Neural progenitor cell (in vitro differentiated cells): ENCODE measurements around the gene CHRM3. TPM values are rescaled to one million over a fixed set of nuclear protein-coding genes. Genes with fewer than 3 reads are reported as not detected.

ENCODE experiments used
- DNase-seq: peaks from one replicate; pipeline ENCODE4 v3.0.0-alpha.2; 2016; ENCODE audit warnings: low spot score
- H2AFZ ChIP-seq: fragments of 200-600 bp; sonication (generic); replicated peaks from 2 replicates; pipeline ENCODE4 v1.6.1; 2016; ENCODE audit warnings: antibody characterized with exemption
- H3F3A ChIP-seq: fragments of 200-600 bp; sonication (generic); 2 replicates; pipeline ENCODE4 v1.6.1; 2016; ENCODE audit warnings: antibody characterized with exemption, low read depth
- H3K27ac ChIP-seq: fragments of 200-600 bp; sonication (generic); 2 replicates; pipeline ENCODE4 v1.5.1; 2016; ENCODE audit warnings: mild to moderate bottlenecking
- H3K27me3 ChIP-seq: fragments of 200-600 bp; sonication (generic); 2 replicates; pipeline ENCODE4 v1.6.1; 2016; ENCODE audit warnings: mild to moderate bottlenecking, moderate library complexity
- H3K36me3 ChIP-seq: fragments of 200-600 bp; sonication (generic); 2 replicates; pipeline ENCODE4 v1.5.1; 2016
- H3K4me1 ChIP-seq: fragments of 200-600 bp; sonication (generic); 2 replicates; pipeline ENCODE4 v1.6.1; 2016; ENCODE audit warnings: mixed run types
- H3K4me2 ChIP-seq: fragments of 200-600 bp; sonication (generic); 2 replicates; pipeline ENCODE4 v1.6.1; 2016
- H3K4me3 ChIP-seq: fragments of 200-600 bp; sonication (generic); 2 replicates; pipeline ENCODE4 v1.5.1; 2016
- H3K79me2 ChIP-seq: fragments of 200-600 bp; sonication (generic); 2 replicates; pipeline ENCODE4 v1.6.1; 2016; ENCODE audit warnings: low read depth
- H3K9ac ChIP-seq: fragments of 200-600 bp; sonication (generic); 2 replicates; pipeline ENCODE4 v1.6.1; 2016
- H3K9me3 ChIP-seq: fragments of 200-600 bp; sonication (generic); 2 replicates; pipeline ENCODE4 v1.5.1; 2016; ENCODE audit warnings: low read depth
- H4K20me1 ChIP-seq: fragments of 200-600 bp; sonication (generic); 2 replicates; pipeline ENCODE4 v1.6.1; 2016; ENCODE audit warnings: low read depth
- H3K27ac Mint-ChIP-seq: 3 replicates; pipeline ENCODE4 v1.8.0; 2021; ENCODE audit warnings: mixed read lengths
- H3K27me3 Mint-ChIP-seq: 2 replicates; pipeline ENCODE4 v1.8.0; 2022; ENCODE audit warnings: low read depth, mild to moderate bottlenecking, inconsistent platforms, moderate library complexity, mixed read lengths; ENCODE audit not compliant: insufficient read depth
- H3K36me3 Mint-ChIP-seq: 3 replicates; pipeline ENCODE4 v1.8.0; 2021; ENCODE audit warnings: mixed read lengths
- H3K4me1 Mint-ChIP-seq: 3 replicates; pipeline ENCODE4 v1.8.0; 2021; ENCODE audit warnings: mixed read lengths
- H3K4me3 Mint-ChIP-seq: 3 replicates; pipeline ENCODE4 v1.8.0; 2021; ENCODE audit warnings: mild to moderate bottlenecking, moderate library complexity, mixed read lengths
- H3K9me3 Mint-ChIP-seq: 3 replicates; pipeline ENCODE4 v1.8.0; 2020; ENCODE audit warnings: mixed read lengths
- EZH2 ChIP-seq: fragments of 200-600 bp; sonication (generic); IDR thresholded peaks from 2 replicates; pipeline ENCODE4 v1.6.1; 2017; ENCODE audit warnings: antibody characterized with exemption, mild to moderate bottlenecking, moderate library complexity
- EZH2phosphoT487 ChIP-seq: fragments of 200-600 bp; sonication (generic); IDR thresholded peaks from 2 replicates; pipeline ENCODE4 v1.6.1; 2017; ENCODE audit warnings: antibody characterized with exemption
- total RNA-seq: library from RNA; depleted of rRNA; stranded (reverse); fragments of >200 nt; gene quantifications from 2 replicates; pipeline ENCODE4 v1.2.3, GENCODE V29; 2015; ENCODE audit warnings: low replicate concordance
- TF ChIP-seq, protein P1 (sequence below): fragments of 200-600 bp; sonication (generic); IDR thresholded peaks from 2 replicates; pipeline ENCODE4 v1.5.1; 2017; ENCODE audit warnings: antibody characterized with exemption, mild to moderate bottlenecking

CHRM3 gene
- total RNA-seq, 1 donor from 2014 or later, result 4.5 TPM

DNA sequence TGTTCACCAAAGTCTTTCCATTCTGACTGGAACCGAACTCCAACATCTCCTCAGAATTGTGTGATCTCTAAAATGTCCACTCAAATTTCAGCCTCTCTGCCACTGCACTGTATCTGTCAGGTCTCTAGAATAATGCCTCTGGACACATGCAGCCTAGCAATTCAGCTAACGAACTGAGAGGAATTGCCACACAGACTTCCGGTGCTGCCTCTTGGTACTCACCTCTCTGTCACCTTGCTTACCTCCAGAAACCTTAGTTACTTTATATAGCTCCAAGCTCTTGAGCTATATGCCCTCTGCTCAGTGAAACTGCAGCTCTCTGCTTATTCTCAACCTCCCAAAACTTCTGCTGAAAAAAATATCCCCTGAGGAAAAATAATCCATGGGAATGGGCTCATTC is 2.7 kb upstream of the CHRM3 start:
- no peak overlapping the region for H2AFZ ChIP-seq
- DNase-seq, result no peak
- no peak overlapping the region for H3K4me2 ChIP-seq
- H4K20me1 ChIP-seq, result no peaks in the 10 kb centered on the region
- H3K4me1 ChIP-seq, result peaks cover 4% of the 10 kb centered on the region
- no peaks in the 10 kb centered on the region for H3K79me2 ChIP-seq
- no peaks in the 10 kb centered on the region for H3K36me3 ChIP-seq
- no peak overlapping the region for H3K4me3 Mint-ChIP-seq
- H3K27me3 ChIP-seq, result peaks cover 57% of the 10 kb centered on the region
- H3K9ac ChIP-seq, result no peak overlapping the region
- no peak overlapping the region for H3K4me3 ChIP-seq
- H3K4me1 Mint-ChIP-seq, result peaks cover 14% of the 10 kb centered on the region
- peaks cover 16% of the 10 kb centered on the region for H3K27me3 Mint-ChIP-seq
- H3K36me3 Mint-ChIP-seq, result no peaks in the 10 kb centered on the region
- peaks cover 11% of the 10 kb centered on the region for H3F3A ChIP-seq
- no peak overlapping the region for H3K27ac ChIP-seq
- no peaks in the 10 kb centered on the region for H3K9me3 Mint-ChIP-seq
- no peaks in the 10 kb centered on the region for H3K9me3 ChIP-seq
- TF ChIP-seq EZH2 (no peak), EZH2phosphoT487 (no peak)
- TF ChIP-seq, protein P1, sequence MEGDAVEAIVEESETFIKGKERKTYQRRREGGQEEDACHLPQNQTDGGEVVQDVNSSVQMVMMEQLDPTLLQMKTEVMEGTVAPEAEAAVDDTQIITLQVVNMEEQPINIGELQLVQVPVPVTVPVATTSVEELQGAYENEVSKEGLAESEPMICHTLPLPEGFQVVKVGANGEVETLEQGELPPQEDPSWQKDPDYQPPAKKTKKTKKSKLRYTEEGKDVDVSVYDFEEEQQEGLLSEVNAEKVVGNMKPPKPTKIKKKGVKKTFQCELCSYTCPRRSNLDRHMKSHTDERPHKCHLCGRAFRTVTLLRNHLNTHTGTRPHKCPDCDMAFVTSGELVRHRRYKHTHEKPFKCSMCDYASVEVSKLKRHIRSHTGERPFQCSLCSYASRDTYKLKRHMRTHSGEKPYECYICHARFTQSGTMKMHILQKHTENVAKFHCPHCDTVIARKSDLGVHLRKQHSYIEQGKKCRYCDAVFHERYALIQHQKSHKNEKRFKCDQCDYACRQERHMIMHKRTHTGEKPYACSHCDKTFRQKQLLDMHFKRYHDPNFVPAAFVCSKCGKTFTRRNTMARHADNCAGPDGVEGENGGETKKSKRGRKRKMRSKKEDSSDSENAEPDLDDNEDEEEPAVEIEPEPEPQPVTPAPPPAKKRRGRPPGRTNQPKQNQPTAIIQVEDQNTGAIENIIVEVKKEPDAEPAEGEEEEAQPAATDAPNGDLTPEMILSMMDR, result no peak
- H3K27ac Mint-ChIP-seq, result no peak overlapping the region

DNA sequence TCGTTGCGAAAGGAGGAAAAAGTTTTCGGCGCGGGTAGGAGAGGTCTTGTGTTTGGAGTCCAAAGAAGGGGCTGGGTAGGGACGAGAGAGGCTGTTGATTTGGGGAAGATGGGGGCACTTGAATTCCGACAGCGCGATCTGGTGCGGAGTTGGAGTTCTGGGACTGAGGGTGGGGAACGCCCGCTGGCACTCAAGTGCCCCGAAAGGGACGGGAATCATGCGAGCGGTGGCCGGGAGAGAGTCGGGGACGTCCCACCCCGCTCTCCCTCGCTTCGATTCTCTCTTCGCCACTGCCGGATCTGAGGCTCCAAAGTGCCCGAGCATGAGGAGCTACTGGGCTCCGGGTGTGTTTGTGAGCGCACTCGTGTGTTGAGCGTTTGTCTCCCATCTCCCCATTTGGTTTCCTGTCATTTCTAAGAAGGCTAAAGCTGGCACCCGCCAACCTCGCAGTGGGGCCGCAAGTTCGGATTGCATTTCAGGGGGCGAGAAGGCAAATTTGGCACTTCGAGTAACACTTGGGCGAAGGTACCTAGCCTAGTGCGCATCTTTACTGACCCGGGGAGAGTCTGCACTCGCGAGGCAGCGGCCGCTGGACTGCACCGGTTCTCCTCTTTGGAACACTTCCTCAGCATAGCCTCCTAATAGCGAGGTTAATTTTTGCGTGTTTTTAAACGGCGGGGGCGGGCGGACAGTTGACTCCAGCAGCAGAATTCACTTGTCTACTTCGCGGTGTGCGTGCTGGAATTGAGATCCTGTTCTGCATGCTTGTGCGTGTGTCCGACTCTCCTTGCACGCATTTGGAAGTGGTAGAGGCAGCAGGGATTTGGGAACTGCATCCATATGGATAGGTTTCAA is 1.2 kb downstream of the CHRM3 start:
- Histone ChIP-seq H3K36me3 (no peaks in the 10 kb centered on the region), H3K4me1 (peaks cover 4% of the 10 kb centered on the region), H3K27me3 (peaks cover 80% of the 10 kb centered on the region), H3F3A (peaks cover 11% of the 10 kb centered on the region), H3K9ac (no peak overlapping the region), H4K20me1 (no peaks in the 10 kb centered on the region), H3K9me3 (no peaks in the 10 kb centered on the region), H3K4me3 (peak overlapping the region; percentile 63), H2AFZ (peak overlapping the region; percentile 91), H3K79me2 (no peaks in the 10 kb centered on the region), H3K4me2 (peak overlapping the region; percentile 99), H3K27ac (no peak overlapping the region)
- Mint-ChIP-seq H3K27me3 (peaks cover 21% of the 10 kb centered on the region), H3K4me3 (peak overlapping the region; percentile 95), H3K9me3 (no peaks in the 10 kb centered on the region), H3K36me3 (no peaks in the 10 kb centered on the region), H3K4me1 (peaks cover 14% of the 10 kb centered on the region), H3K27ac (no peak overlapping the region)
- DNase-seq, result peak; percentile 64
- TF ChIP-seq EZH2phosphoT487 (peak; percentile 89), EZH2 (peak; percentile 54)
- TF ChIP-seq, protein P1, result no peak

DNA sequence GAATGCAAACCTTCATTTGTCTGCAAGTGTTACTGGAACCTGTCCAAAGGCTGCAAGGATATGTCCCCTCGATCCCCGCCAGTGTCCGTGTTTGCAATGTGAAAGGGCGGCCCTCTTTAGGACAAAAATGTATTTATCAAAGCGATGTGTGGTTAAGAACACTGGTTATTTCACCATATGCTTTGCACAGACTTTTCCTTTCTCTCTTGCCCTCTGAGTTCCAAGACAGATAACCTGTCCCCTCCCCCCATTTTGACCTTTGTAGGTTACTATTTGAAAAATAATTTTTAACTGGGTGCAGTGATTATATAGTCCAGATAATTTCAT is 1.8 kb downstream of the CHRM3 start:
- TF ChIP-seq EZH2phosphoT487 (no peak), EZH2 (no peak)
- TF ChIP-seq, protein P1, result no peak
- no peak overlapping the region for H3K27ac Mint-ChIP-seq
- Histone ChIP-seq H4K20me1 (no peaks in the 10 kb centered on the region), H3K4me3 (peak overlapping the region; percentile 63), H3K27ac (no peak overlapping the region), H3K4me1 (peaks cover 4% of the 10 kb centered on the region), H3K9me3 (no peaks in the 10 kb centered on the region), H3K36me3 (no peaks in the 10 kb centered on the region), H3K4me2 (peak overlapping the region; percentile 99), H3K9ac (no peak overlapping the region), H2AFZ (peak overlapping the region; percentile 91), H3K27me3 (peaks cover 79% of the 10 kb centered on the region), H3K79me2 (no peaks in the 10 kb centered on the region), H3F3A (peaks cover 11% of the 10 kb centered on the region)
- peak overlapping the region; percentile 95 for H3K4me3 Mint-ChIP-seq
- no peaks in the 10 kb centered on the region for H3K9me3 Mint-ChIP-seq
- peaks cover 14% of the 10 kb centered on the region for H3K4me1 Mint-ChIP-seq
- no peaks in the 10 kb centered on the region for H3K36me3 Mint-ChIP-seq
- DNase-seq, result no peak
- H3K27me3 Mint-ChIP-seq, result peaks cover 21% of the 10 kb centered on the region
